ENCODE data around the gene ONECUT3.

DNA sequence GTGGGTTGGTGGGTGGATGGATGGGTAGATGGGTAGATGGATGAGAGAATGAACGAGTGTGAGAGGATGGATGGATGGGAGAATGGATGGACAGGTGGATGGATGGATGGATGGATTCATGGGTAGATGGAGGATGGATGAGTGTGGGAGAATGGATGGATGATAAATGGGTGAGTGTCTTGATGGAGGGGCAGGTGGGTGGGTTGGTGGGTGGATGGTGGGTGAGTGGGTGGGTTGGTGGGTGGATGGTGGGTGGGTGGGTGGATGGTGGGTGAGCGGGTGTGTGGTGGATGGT lies 35.4 kb upstream of the ONECUT3 start:
- TF ChIP-seq, protein P1, sequence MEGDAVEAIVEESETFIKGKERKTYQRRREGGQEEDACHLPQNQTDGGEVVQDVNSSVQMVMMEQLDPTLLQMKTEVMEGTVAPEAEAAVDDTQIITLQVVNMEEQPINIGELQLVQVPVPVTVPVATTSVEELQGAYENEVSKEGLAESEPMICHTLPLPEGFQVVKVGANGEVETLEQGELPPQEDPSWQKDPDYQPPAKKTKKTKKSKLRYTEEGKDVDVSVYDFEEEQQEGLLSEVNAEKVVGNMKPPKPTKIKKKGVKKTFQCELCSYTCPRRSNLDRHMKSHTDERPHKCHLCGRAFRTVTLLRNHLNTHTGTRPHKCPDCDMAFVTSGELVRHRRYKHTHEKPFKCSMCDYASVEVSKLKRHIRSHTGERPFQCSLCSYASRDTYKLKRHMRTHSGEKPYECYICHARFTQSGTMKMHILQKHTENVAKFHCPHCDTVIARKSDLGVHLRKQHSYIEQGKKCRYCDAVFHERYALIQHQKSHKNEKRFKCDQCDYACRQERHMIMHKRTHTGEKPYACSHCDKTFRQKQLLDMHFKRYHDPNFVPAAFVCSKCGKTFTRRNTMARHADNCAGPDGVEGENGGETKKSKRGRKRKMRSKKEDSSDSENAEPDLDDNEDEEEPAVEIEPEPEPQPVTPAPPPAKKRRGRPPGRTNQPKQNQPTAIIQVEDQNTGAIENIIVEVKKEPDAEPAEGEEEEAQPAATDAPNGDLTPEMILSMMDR (IDR thresholded peaks at IDR 0.05 in 2 of 3, conservative IDR thresholded peaks at IDR 0.05 in 1 of 3; ENCODE audit: control insufficient read depth in 2 of 3, extremely low read depth in 1 of 3, insufficient read depth in 1 of 3, low read depth in 3 of 3, low read length in 3 of 3), result no peak
- no peak for TF ChIP-seq HDGF (IDR thresholded peaks at IDR 0.05)
- no peak for TF ChIP-seq ZSCAN29 (IDR thresholded peaks at IDR 0.05)
- no peak for TF ChIP-seq POLR2A (IDR thresholded peaks at IDR 0.05; ENCODE audit: low read depth, low read length)
- no peak for TF ChIP-seq POLR2AphosphoS5 (IDR thresholded peaks at IDR 0.05; ENCODE audit: low read length)
- no peak for TF ChIP-seq CBX5 (IDR thresholded peaks at IDR 0.05; ENCODE audit: low read depth)
- TF ChIP-seq FOS (IDR thresholded peaks at IDR 0.05; ENCODE audit: borderline replicate concordance, extremely low read depth, insufficient read length), result no peak
- no peak for TF ChIP-seq MEF2A (IDR thresholded peaks at IDR 0.05; ENCODE audit: insufficient read depth, low read depth, low read length)
- no peak for TF ChIP-seq TAF1 (IDR thresholded peaks at IDR 0.05; ENCODE audit: borderline replicate concordance, low read depth, low read length)
- no peak for TF ChIP-seq SMC3 (IDR thresholded peaks at IDR 0.05; ENCODE audit: borderline replicate concordance, low read length)
- no peak for TF ChIP-seq SIX5 (IDR thresholded peaks at IDR 0.05; ENCODE audit: low read depth, low read length, severe bottlenecking)
- no peak for TF ChIP-seq GABPA (IDR thresholded peaks at IDR 0.05; ENCODE audit: low read depth)
- TF ChIP-seq NR2F1 (conservative IDR thresholded peaks at IDR 0.05), result no peak
